ENCODE results near the gene SMOC1. TPM values are rescaled to one million over a fixed set of nuclear protein-coding genes. Genes with fewer than 3 reads are reported as not detected.

Gene SMOC1
- total and polyA plus RNA-seq, 7 donors = 0.27 to 1.3 (median 0.74) TPM; not detected in 3

- TF ChIP-seq POLR2A (IDR thresholded peaks at IDR 0.05) (no peak), EP300 (IDR thresholded peaks at IDR 0.05) (no peak), POLR2AphosphoS5 (IDR thresholded peaks at IDR 0.05) (no peak), CTCF (IDR thresholded peaks at IDR 0.05) (no peak)
- Histone ChIP-seq H3K36me3 (no peaks in the 10 kb centered on the region), H3K27me3 (peaks cover 0 to 12% (median 0%) of the 10 kb centered on the region in 3 donors), H3K4me1 (no peaks in the 10 kb centered on the region), H3K27ac (no peak overlapping the region), H3K9me3 (no peaks in the 10 kb centered on the region), H3K4me3 (no peak overlapping the region)
- intact Hi-C loops (cut with DNase I) = no loop called here
- DNase-seq = no peak
- WGBS, 2 donors = 97% methylated on average over 2 of the region's 2 CpGs
These were observed 31.1 kb upstream of the SMOC1 start for GRCh38 chr14:69848156-69848555.

GRCh38 chr14:69848903-69849391 is 30.3 kb upstream of the SMOC1 start:
- no peaks in the 10 kb centered on the region for H3K9me3 ChIP-seq
- intact Hi-C loops (cut with DNase I) = no loop called here
- 57% methylated on average over 6 of the region's 6 CpGs for WGBS, 2 donors
- H3K4me3 ChIP-seq = no peak overlapping the region
- no peaks in the 10 kb centered on the region for H3K36me3 ChIP-seq
- H3K27me3 ChIP-seq = peaks cover 0 to 12% (median 0%) of the 10 kb centered on the region in 3 donors
- no peak for DNase-seq
- no peak overlapping the region for H3K27ac ChIP-seq
- TF ChIP-seq POLR2AphosphoS5 (IDR thresholded peaks at IDR 0.05) (no peak), CTCF (IDR thresholded peaks at IDR 0.05) (no peak), POLR2A (IDR thresholded peaks at IDR 0.05) (no peak), EP300 (IDR thresholded peaks at IDR 0.05) (no peak)
- H3K4me1 ChIP-seq = no peaks in the 10 kb centered on the region

- no peak for TF ChIP-seq EP300 (IDR thresholded peaks at IDR 0.05)
- TF ChIP-seq POLR2AphosphoS5 (IDR thresholded peaks at IDR 0.05) = no peak
- TF ChIP-seq CTCF (IDR thresholded peaks at IDR 0.05) = no peak
- TF ChIP-seq POLR2A (IDR thresholded peaks at IDR 0.05) = no peak
- Histone ChIP-seq H3K4me1 (no peaks in the 10 kb centered on the region), H3K9me3 (no peaks in the 10 kb centered on the region), H3K27me3 (peaks cover 0 to 6% (median 0%) of the 10 kb centered on the region in 3 donors), H3K4me3 (no peak overlapping the region), H3K36me3 (no peaks in the 10 kb centered on the region), H3K27ac (no peak overlapping the region)
- no peak for DNase-seq
- intact Hi-C loops (cut with DNase I) = no loop called here
- 78 to 82% methylated on average over 35 of the region's 35 CpGs for WGBS, 2 donors
These were observed 29.0 kb upstream of the SMOC1 start for GRCh38 chr14:69850086-69850735.

GRCh38 chr14:69850736-69851112 is 28.5 kb upstream of the SMOC1 start:
- intact Hi-C loops (cut with DNase I) = no loop called here
- WGBS, 2 donors = 67 to 78% methylated on average over 2 of the region's 2 CpGs
- TF ChIP-seq POLR2AphosphoS5 (IDR thresholded peaks at IDR 0.05) (no peak), EP300 (IDR thresholded peaks at IDR 0.05) (no peak)

GRCh38 chr14:69852531-69853321 is 26.5 kb upstream of the SMOC1 start:
- WGBS, 2 donors = 72 to 90% methylated on average over 7 of the region's 7 CpGs
- intact Hi-C loops (cut with DNase I) = no loop called here

More at GRCh38 chr14:69850736-69851112, 28.5 kb upstream of the SMOC1 start:
- no peaks in the 10 kb centered on the region for H3K4me1 ChIP-seq
- H3K9me3 ChIP-seq = no peaks in the 10 kb centered on the region
- no peak overlapping the region for H3K4me3 ChIP-seq
- H3K27ac ChIP-seq = no peak overlapping the region
- no peak for DNase-seq
- peaks cover 0 to under 1% (median 0%) of the 10 kb centered on the region in 3 donors for H3K27me3 ChIP-seq
- no peaks in the 10 kb centered on the region for H3K36me3 ChIP-seq

More at GRCh38 chr14:69852531-69853321, 26.5 kb upstream of the SMOC1 start:
- Histone ChIP-seq H3K27ac (no peak overlapping the region), H3K4me1 (no peaks in the 10 kb centered on the region), H3K27me3 (no peaks in the 10 kb centered on the region), H3K36me3 (no peaks in the 10 kb centered on the region), H3K4me3 (no peak overlapping the region), H3K9me3 (no peaks in the 10 kb centered on the region)
- no peak for DNase-seq
- TF ChIP-seq EP300 (IDR thresholded peaks at IDR 0.05) (no peak), CTCF (IDR thresholded peaks at IDR 0.05) (no peak), POLR2AphosphoS5 (IDR thresholded peaks at IDR 0.05) (no peak), POLR2A (IDR thresholded peaks at IDR 0.05) (no peak)

Data from sigmoid colon (tissue), 7 donors.